AG04450 (cell line): ENCODE data around the gene NDUFB3. TPM values are rescaled to one million over a fixed set of nuclear protein-coding genes. Genes with fewer than 3 reads are reported as not detected.

Source experiments
- CTCF ChIA-PET: fragments of 300-600, 350-600 bp; formaldehyde crosslinking; extraction: SDS; loops from one replicate; lab custom pipeline; 2022; ENCODE audit warnings: antibody characterized with exemption, inconsistent platforms; lab: Charles Lee
- POLR2A ChIA-PET: fragments of 350-600 bp; formaldehyde crosslinking; extraction: SDS; loops from one replicate; lab custom pipeline; 2021; ENCODE audit warnings: antibody characterized with exemption, inconsistent platforms; lab: Yijun Ruan, JAX
- DNase-seq: peaks from one replicate; pipeline ENCODE4 v3.0.0-alpha.2; 2011; ENCODE audit warnings: low read depth, low spot score
- H3K27ac ChIP-seq: one replicate; pipeline ENCODE4 v1.5.1; 2012; ENCODE audit warnings: low read depth, low read length, control low read depth
- H3K27me3 ChIP-seq: one replicate; pipeline ENCODE4 v1.6.0; 2012; ENCODE audit warnings: low read length; ENCODE audit not compliant: control insufficient read depth, insufficient read depth
- H3K4me3 ChIP-seq: 2 replicates; pipeline ENCODE4 v1.5.1; 2011; ENCODE audit warnings: mild to moderate bottlenecking, low read depth, low read length, control low read depth
- H3K9me3 ChIP-seq: 2 replicates; pipeline ENCODE4 v1.5.1; 2012; ENCODE audit warnings: low read length; ENCODE audit not compliant: control insufficient read depth, insufficient read depth
- CTCF ChIP-seq: IDR thresholded peaks from 2 replicates; pipeline ENCODE4 v1.5.1; 2011; ENCODE audit warnings: low read depth, low read length, control low read depth, inconsistent platforms
- polyA plus RNA-seq: library from polyadenylated mRNA; depleted of rRNA; stranded (reverse); fragments of >200 nt; gene quantifications from 2 replicates; pipeline ENCODE4 v1.2.3, GENCODE V29; 2011

Gene NDUFB3
- polyA plus RNA-seq, 1 experiment = 121 TPM

DNA sequence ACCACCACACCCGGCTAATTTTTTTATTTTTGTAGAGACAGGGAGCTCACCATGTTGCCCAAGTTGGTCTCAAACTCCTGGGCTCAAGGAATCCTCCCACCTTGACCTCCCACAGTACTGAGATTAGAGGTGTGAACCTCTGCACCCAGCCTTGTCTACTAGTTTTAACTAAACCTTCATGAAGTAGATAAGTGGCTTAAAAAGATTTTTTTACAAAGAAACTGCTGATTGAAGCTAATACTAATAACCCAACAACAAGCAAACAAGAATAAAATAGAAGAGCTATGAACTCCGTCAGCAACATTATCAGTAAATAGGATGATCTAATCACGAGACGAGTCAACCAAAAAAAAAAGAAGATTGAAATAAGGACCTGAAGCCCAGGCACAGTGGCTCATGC, 18.8 kb downstream of the NDUFB3 start:
- CTCF ChIA-PET = interaction anchor here (0.7 to 1.6 kb wide), 4 partner anchors 22 to 142 kb away, joined by 3 to 10 read pairs (median 3); no protein-coding TSS in a partner anchor
- H3K4me3 ChIP-seq = no peak overlapping the region
- H3K27ac ChIP-seq = no peak overlapping the region
- TF ChIP-seq CTCF = no peak
- DNase-seq = no peak
- POLR2A ChIA-PET = no interaction called here
- H3K9me3 ChIP-seq = no peaks in the 10 kb centered on the region
- no peaks in the 10 kb centered on the region for H3K27me3 ChIP-seq

- TF ChIP-seq CTCF = no peak
- CTCF ChIA-PET = interaction anchor here (1.0 kb wide), 1 partner anchor 65 kb away, joined by 3 read pairs; no protein-coding TSS in a partner anchor
- POLR2A ChIA-PET = no interaction called here
- Histone ChIP-seq H3K4me3 (no peak overlapping the region), H3K27me3 (no peaks in the 10 kb centered on the region), H3K27ac (no peak overlapping the region), H3K9me3 (no peaks in the 10 kb centered on the region)
- no peak for DNase-seq
Measured at GRCh38 chr2:201093573-201093972, 21.8 kb downstream of the NDUFB3 start.

DNA sequence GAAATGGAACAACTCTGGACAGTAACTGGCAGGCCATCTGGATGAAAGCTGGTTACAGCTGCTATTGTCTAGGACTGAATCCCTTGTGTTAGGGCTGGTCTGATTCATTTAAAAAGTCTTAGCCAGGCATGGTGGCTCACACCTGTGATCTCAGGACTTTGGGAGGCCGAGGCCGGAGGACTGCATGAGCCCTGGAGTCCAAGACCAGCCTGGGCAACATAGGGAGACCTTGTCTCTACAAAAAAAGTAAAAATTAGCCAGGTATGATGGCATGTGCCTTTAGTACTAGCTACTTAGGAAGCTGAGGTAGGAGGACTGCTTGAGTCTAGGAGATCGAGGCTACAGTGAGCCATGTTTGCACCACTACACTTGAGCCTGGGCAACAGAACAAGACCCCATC, 28.7 kb downstream of the NDUFB3 start:
- no peak overlapping the region for H3K27ac ChIP-seq
- POLR2A ChIA-PET = no interaction called here
- TF ChIP-seq CTCF = no peak
- no peak overlapping the region for H3K4me3 ChIP-seq
- CTCF ChIA-PET = no interaction called here
- DNase-seq = no peak
- H3K9me3 ChIP-seq = no peaks in the 10 kb centered on the region
- H3K27me3 ChIP-seq = no peaks in the 10 kb centered on the region

- ChIA-PET POLR2A (no interaction called here), CTCF (no interaction called here)
- no peak overlapping the region for H3K4me3 ChIP-seq
- H3K27me3 ChIP-seq = no peaks in the 10 kb centered on the region
- H3K9me3 ChIP-seq = no peaks in the 10 kb centered on the region
- no peak overlapping the region for H3K27ac ChIP-seq
- no peak for TF ChIP-seq CTCF
- DNase-seq = no peak
Measured at GRCh38 chr2:201105759-201106158, 34.0 kb downstream of the NDUFB3 start.

DNA sequence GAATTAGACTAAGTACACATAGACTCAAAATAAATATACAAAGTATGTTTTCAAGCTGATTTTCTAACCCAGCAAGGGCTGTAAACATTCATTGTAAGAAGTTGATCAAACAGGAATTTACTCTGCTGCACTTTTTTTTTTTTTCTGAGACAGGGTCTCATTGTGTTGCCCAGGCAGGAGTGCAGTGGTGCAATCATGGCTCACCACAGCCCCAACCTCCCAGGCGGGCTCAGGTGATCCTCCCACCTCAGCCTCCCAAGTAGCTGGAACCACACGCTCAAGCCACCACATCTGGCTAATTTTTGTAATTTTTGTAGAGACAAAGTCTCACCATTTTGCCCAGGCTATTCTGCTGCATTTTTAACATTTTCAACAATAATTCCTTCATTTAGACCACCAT, 35.8 kb downstream of the NDUFB3 start:
- ChIA-PET POLR2A (interaction anchor here (0.5 kb wide), 1 partner anchor 213 kb away, joined by 3 read pairs; no protein-coding TSS in a partner anchor), CTCF (no interaction called here)
- Histone ChIP-seq H3K9me3 (no peaks in the 10 kb centered on the region), H3K27me3 (no peaks in the 10 kb centered on the region), H3K4me3 (no peak overlapping the region), H3K27ac (no peak overlapping the region)
- no peak for TF ChIP-seq CTCF
- no peak for DNase-seq
